ENCODE results near the gene CELF2. TPM values are rescaled to one million over a fixed set of nuclear protein-coding genes. Genes with fewer than 3 reads are reported as not detected.

The CELF2 gene
- total RNA-seq, 1 donor from 2014 or later: 77.6 TPM

GRCh38 chr10:11240641-11241040 lies 223.0 kb downstream of the CELF2 start:
- Mint-ChIP-seq H3K4me1 (peaks cover 15% of the 10 kb centered on the region), H3K9me3 (no peaks in the 10 kb centered on the region), H3K36me3 (ENCODE audit: low read depth) (peaks cover 3% of the 10 kb centered on the region), H3K27ac (ENCODE audit: unreplicated experiment) (no peak overlapping the region), H3K4me3 (no peak overlapping the region), H3K27me3 (ENCODE audit: low read depth) (no peaks in the 10 kb centered on the region)
- no peak for TF ChIP-seq CTCF (conservative IDR thresholded peaks at IDR 0.05)
- no peak for DNase-seq (ENCODE audit: low read depth, low spot score)

GRCh38 chr10:11242443-11243387 lies 225.0 kb downstream of the CELF2 start:
- H3K9me3 Mint-ChIP-seq: no peaks in the 10 kb centered on the region
- no peak for TF ChIP-seq CTCF (conservative IDR thresholded peaks at IDR 0.05)

GRCh38 chr10:11243425-11244222 lies 226.0 kb downstream of the CELF2 start:
- TF ChIP-seq CTCF (conservative IDR thresholded peaks at IDR 0.05): no peak
- peaks cover 3% of the 10 kb centered on the region for H3K4me1 Mint-ChIP-seq
- no peaks in the 10 kb centered on the region for H3K27me3 Mint-ChIP-seq (ENCODE audit: low read depth)
- no peaks in the 10 kb centered on the region for H3K9me3 Mint-ChIP-seq
- no peaks in the 10 kb centered on the region for H3K36me3 Mint-ChIP-seq (ENCODE audit: low read depth)
- H3K4me3 Mint-ChIP-seq: no peak overlapping the region
- H3K27ac Mint-ChIP-seq (ENCODE audit: unreplicated experiment): no peak overlapping the region
- DNase-seq (ENCODE audit: low read depth, low spot score): no peak

More at GRCh38 chr10:11242443-11243387, 225.0 kb downstream of the CELF2 start:
- DNase-seq (ENCODE audit: low read depth, low spot score): no peak
- H3K36me3 Mint-ChIP-seq (ENCODE audit: low read depth): no peaks in the 10 kb centered on the region
- H3K4me1 Mint-ChIP-seq: peaks cover 3% of the 10 kb centered on the region
- no peaks in the 10 kb centered on the region for H3K27me3 Mint-ChIP-seq (ENCODE audit: low read depth)
- H3K4me3 Mint-ChIP-seq: no peak overlapping the region
- H3K27ac Mint-ChIP-seq (ENCODE audit: unreplicated experiment): no peak overlapping the region

- H3K4me1 Mint-ChIP-seq: peaks cover 12% of the 10 kb centered on the region
- DNase-seq (ENCODE audit: low read depth, low spot score): no peak
- no peaks in the 10 kb centered on the region for H3K9me3 Mint-ChIP-seq
- no peak overlapping the region for H3K27ac Mint-ChIP-seq (ENCODE audit: unreplicated experiment)
- no peaks in the 10 kb centered on the region for H3K27me3 Mint-ChIP-seq (ENCODE audit: low read depth)
- H3K4me3 Mint-ChIP-seq: no peak overlapping the region
- H3K36me3 Mint-ChIP-seq (ENCODE audit: low read depth): no peaks in the 10 kb centered on the region
- no peak for TF ChIP-seq CTCF (conservative IDR thresholded peaks at IDR 0.05)
These were observed 227.4 kb downstream of the CELF2 start for GRCh38 chr10:11245095-11245479.

- peaks cover 17% of the 10 kb centered on the region for H3K4me1 Mint-ChIP-seq
- H3K9me3 Mint-ChIP-seq: no peaks in the 10 kb centered on the region
- H3K27ac Mint-ChIP-seq (ENCODE audit: unreplicated experiment): no peak overlapping the region
- H3K4me3 Mint-ChIP-seq: no peak overlapping the region
- DNase-seq (ENCODE audit: low read depth, low spot score): no peak
- peaks cover 2% of the 10 kb centered on the region for H3K36me3 Mint-ChIP-seq (ENCODE audit: low read depth)
- TF ChIP-seq CTCF (conservative IDR thresholded peaks at IDR 0.05): no peak
- no peaks in the 10 kb centered on the region for H3K27me3 Mint-ChIP-seq (ENCODE audit: low read depth)
These were observed 227.8 kb downstream of the CELF2 start for GRCh38 chr10:11245510-11245909.
